Measurements from ENCODE around the gene SLC7A4.
"Not testable (repeated sequence)": the region's sequence is repeated elsewhere in the genome, so short reads cannot be mapped to it uniquely, and the experiment has no call there.

Gene SLC7A4

DNA sequence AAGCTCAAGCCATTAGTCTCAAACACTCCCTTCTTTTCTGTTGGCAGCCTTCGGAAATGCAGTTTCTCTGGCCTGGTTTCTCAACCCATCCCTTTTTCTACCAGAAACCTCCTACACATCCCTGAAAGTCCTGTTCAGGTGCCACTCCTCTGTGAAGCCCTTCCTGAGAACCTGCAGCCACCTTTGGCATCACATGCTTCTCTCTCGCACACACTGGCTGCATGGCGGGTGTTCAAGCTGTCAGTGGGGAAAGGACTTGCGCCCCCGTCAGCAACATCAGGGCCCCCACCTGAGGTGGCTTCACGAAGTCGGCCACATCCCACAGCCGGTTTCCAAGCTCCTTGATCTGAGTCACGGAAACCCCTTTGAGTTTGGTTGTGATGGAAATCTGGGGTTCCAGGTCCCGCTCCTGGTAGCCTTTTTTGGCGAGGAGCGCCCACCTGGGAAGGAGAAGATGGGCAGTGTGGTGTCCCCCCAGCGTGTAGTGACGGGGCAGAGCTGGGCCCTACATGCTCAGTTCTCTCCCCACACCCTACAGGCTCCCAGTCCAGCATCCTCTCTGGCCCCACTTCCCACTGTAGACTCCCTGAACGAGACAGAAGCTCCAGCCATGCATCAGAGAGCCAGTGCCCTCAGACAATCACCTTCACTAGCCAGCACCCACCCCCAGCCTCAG lies 11.6 kb upstream of the SLC7A4 start:
- Histone ChIP-seq H3K27ac (no peak overlapping the region), H3K9me3 (ENCODE audit: control insufficient read depth, low read length) (no peaks in the 10 kb centered on the region), H3K4me1 (peaks cover 4% of the 10 kb centered on the region), H3K27me3 (ENCODE audit: control insufficient read depth, insufficient read depth, low read length) (no peaks in the 10 kb centered on the region), H3K36me3 (ENCODE audit: control insufficient read depth, insufficient read depth, low read length) (no peaks in the 10 kb centered on the region), H3K4me2 (ENCODE audit: low read length) (no peak overlapping the region), H3K9ac (no peak overlapping the region), H3K79me2 (no peaks in the 10 kb centered on the region), H3K4me3 (ENCODE audit: low read depth, low read length) (no peak overlapping the region), H2AFZ (no peak overlapping the region)
- TF ChIP-seq CTCF (IDR thresholded peaks at IDR 0.05): no peak

DNA sequence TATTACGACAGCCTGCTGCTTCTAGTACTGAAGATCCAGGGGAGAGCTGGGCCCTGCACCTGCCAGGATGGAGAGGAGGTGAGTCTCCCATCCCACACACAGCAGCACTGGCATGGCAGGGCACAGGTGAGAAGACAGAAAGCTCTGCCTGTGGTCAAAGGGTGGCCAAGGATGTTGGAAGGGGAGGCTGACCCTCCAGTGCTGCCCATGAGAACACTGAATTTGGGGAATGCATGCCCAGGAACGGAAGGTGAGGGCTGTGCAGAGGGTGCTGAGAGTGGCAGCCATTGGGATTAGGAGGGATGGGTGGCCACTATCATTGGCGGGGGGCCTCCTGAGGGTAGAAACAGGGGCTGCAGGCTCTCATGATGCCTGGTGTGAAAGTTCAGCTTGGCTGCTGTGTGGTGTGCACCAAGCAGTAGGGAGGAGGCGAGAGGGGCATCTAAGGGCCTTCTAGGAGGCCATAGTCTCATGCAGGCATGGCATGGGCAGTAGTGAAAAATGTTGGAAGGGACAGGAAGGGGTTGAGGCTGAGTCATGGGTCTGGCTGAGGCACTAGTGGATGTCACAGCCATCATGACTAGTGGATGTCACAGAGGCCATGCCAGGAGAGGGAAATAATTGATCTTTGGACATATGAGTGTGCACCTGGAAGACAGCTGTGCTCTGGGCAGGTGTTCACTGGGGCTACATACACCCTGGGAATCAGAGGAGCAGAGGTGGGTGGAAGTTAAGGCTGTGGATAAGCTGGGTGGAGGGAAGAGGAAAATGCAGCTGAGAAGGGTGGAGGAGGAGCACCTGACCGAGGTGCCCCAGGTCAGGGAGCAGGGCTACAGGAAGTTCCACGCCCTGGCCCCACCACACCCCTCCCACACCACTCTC lies 10.9 kb upstream of the SLC7A4 start:
- peaks cover 4% of the 10 kb centered on the region for H3K4me1 ChIP-seq
- H3K79me2 ChIP-seq: no peaks in the 10 kb centered on the region
- no peak overlapping the region for H3K9ac ChIP-seq
- no peaks in the 10 kb centered on the region for H3K36me3 ChIP-seq (ENCODE audit: control insufficient read depth, insufficient read depth, low read length)
- H3K4me2 ChIP-seq (ENCODE audit: low read length): no peak overlapping the region
- no peak overlapping the region for H3K27ac ChIP-seq
- no peak for TF ChIP-seq CTCF (IDR thresholded peaks at IDR 0.05)
- no peaks in the 10 kb centered on the region for H3K9me3 ChIP-seq (ENCODE audit: control insufficient read depth, low read length)
- no peak overlapping the region for H2AFZ ChIP-seq
- no peak overlapping the region for H3K4me3 ChIP-seq (ENCODE audit: low read depth, low read length)
- H3K27me3 ChIP-seq (ENCODE audit: control insufficient read depth, insufficient read depth, low read length): no peaks in the 10 kb centered on the region

DNA sequence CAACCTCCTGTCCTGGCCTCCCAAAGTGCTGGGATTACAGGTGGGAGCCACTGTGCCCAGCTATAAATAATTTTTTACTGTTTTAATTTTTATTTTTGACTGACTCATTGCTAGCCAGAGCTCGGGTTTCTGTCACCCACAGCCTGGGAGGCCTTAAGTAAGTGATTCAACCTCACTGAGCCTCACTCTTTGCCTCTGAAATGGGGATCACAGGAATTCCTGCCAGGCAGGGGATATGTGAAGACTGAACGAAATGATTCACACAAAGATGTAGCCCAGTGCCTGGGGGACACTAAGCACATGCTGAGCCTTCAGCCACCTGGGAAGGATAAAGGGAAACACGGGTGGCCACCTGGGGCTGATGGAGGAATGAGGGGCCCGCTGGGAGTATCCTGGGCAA lies 9.6 kb upstream of the SLC7A4 start:
- no peaks in the 10 kb centered on the region for H3K27me3 ChIP-seq (ENCODE audit: control insufficient read depth, insufficient read depth, low read length)
- no peak overlapping the region for H3K9ac ChIP-seq
- H3K79me2 ChIP-seq: no peaks in the 10 kb centered on the region
- no peak overlapping the region for H3K4me3 ChIP-seq (ENCODE audit: low read depth, low read length)
- peaks cover 4% of the 10 kb centered on the region for H3K4me1 ChIP-seq
- no peak overlapping the region for H2AFZ ChIP-seq
- no peak overlapping the region for H3K27ac ChIP-seq
- H3K4me2 ChIP-seq (ENCODE audit: low read length): no peak overlapping the region
- TF ChIP-seq CTCF (IDR thresholded peaks at IDR 0.05): no peak
- H3K36me3 ChIP-seq (ENCODE audit: control insufficient read depth, insufficient read depth, low read length): no peaks in the 10 kb centered on the region
- no peaks in the 10 kb centered on the region for H3K9me3 ChIP-seq (ENCODE audit: control insufficient read depth, low read length)

DNA sequence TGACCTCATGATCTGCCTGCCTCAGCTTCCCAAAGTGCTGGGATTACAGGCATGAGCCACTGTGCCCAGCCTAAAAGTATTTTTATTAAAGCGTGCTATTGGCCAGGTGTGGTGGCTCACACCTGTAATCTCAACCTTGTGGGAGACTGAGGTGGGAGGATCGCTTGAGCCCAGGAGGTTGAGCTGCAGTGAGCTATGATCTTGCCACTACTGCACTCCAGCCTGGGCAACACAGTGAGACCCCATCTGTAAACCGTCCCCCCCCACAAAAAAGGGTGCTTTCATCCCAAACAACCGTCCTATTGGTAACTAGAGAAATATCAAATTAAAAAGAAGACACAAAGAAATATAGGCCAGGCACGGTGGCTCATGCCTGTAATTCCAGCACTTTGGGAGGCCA lies 6.8 kb upstream of the SLC7A4 start:
- not testable (repeated sequence) for H2AFZ ChIP-seq; H3K79me2 ChIP-seq; H3K9ac ChIP-seq; H3K4me1 ChIP-seq; H3K4me2 ChIP-seq (ENCODE audit: low read length); H3K4me3 ChIP-seq (ENCODE audit: low read depth, low read length); H3K9me3 ChIP-seq (ENCODE audit: control insufficient read depth, low read length); H3K27ac ChIP-seq; H3K36me3 ChIP-seq (ENCODE audit: control insufficient read depth, insufficient read depth, low read length); H3K27me3 ChIP-seq (ENCODE audit: control insufficient read depth, insufficient read depth, low read length)

DNA sequence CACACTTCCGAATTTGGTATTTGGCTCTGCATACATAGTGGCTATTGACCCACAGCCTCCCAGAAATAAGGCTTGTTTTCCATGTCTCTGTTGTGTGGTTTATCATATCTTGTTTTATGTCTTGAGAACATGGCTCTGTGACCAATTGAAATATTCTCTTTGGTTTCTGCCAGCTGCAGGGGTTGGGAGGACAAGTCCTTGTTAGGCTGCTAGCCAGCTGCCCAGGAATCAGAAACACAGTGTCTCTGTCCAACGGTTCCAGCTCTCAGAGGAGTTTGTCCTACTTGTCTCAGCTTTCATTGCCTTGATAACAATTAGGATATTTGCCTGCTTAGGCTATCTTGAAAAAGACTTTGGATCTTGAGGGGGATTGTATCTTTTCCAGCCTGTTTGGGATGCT lies 6.0 kb upstream of the SLC7A4 start:
- Histone ChIP-seq H3K4me1 (no peaks in the 10 kb centered on the region), H3K9ac (no peak overlapping the region), H2AFZ (no peak overlapping the region), H3K36me3 (ENCODE audit: control insufficient read depth, insufficient read depth, low read length) (no peaks in the 10 kb centered on the region), H3K9me3 (ENCODE audit: control insufficient read depth, low read length) (no peaks in the 10 kb centered on the region), H3K4me2 (ENCODE audit: low read length) (no peak overlapping the region), H3K27me3 (ENCODE audit: control insufficient read depth, insufficient read depth, low read length) (no peaks in the 10 kb centered on the region), H3K4me3 (ENCODE audit: low read depth, low read length) (no peak overlapping the region), H3K79me2 (no peaks in the 10 kb centered on the region), H3K27ac (no peak overlapping the region)
- no peak for TF ChIP-seq CTCF (IDR thresholded peaks at IDR 0.05)

All from parathyroid adenoma (tissue), 2 donors.